ENCODE results near the gene FBXL13.
"Not testable (repeated sequence)": the region's sequence is repeated elsewhere in the genome, so short reads cannot be mapped to it uniquely, and the experiment has no call there.

Gene FBXL13

DNA sequence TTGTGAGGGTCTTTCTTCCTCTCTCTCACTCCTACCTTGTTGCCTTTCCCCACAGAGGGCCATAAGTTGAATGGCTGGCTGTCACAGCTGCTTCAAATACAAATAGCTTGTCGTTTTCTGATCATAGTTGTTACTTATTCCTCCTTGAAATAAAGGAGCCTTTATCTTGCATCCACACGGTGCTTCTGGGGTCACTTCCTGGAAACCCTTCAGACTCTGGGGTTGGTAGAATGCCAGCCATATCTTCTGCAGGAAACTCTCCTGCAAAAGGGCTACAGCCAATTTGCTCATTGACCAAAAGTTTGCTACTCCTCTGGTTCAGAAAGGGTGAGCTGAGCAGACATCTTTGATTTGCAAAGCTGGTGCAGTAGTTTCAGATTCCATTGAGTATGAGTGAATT, 255.4 kb downstream of the FBXL13 start:
- no peak for DNase-seq (ENCODE audit: low spot score)

DNA sequence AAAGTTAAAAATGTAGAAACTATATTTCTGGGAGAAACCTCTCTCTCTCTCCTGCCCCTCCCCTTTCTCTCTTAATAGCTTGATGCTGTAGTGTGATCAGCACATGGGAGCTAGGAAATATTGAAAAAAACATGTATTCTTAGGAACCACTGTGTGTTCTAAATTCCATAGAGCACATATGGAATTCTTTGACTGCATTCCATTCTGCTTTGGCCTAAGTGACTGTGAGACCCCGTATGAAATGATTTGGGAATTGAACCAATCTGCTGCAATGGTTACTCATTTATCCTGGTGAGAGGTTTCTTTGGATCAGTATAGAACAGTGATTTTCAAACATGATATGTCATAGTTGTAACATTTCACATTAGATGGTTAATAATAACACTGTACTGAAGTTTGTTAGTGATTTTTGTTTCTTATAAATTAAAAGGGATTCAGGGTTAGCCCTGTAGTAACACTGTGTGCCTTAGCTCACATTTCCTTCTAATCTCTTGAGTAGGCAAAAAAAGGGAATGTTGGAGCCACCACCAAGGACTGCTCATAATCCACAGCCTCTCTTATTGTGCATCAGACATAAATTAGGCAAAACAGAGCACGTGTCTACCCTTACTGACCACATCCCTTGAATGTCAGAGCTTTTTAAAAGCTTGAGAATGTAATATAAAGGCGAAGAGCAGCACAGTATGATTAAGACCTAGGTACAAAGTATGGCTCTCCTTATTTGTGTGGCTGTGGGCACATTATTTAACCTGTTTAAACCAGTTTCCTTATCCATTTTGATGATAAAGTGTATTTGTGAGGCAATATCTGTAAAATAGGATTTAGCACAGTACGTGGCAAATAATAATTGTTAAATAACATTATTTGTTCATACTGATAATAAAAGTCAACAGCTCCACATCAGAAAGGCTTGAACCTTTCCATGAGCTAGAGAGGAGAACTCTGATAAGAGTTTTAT, 256.7 kb downstream of the FBXL13 start:
- DNase-seq (ENCODE audit: low spot score), result no peak

DNA sequence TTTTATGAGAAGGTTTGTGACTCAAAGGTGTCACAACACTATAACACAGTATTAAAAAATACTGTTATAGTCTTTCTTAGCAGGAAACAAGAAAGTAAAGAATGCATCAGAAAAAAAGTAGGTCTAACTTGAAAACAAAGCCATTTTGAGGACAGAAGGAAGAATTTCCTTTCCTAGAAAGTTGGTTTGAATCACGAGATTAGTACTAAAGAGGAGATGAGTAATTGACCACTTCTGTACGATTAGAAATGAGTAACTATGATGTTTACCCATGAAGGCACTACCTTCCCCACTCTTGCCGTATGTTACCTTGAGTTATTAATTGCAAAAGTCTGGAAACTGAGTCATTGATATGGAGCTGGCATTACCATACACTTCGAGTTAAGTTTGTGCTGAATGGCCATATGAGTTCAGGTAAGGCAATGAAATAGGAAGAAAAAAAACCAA, 260.5 kb downstream of the FBXL13 start:
- DNase-seq (ENCODE audit: low spot score), result no peak

DNA sequence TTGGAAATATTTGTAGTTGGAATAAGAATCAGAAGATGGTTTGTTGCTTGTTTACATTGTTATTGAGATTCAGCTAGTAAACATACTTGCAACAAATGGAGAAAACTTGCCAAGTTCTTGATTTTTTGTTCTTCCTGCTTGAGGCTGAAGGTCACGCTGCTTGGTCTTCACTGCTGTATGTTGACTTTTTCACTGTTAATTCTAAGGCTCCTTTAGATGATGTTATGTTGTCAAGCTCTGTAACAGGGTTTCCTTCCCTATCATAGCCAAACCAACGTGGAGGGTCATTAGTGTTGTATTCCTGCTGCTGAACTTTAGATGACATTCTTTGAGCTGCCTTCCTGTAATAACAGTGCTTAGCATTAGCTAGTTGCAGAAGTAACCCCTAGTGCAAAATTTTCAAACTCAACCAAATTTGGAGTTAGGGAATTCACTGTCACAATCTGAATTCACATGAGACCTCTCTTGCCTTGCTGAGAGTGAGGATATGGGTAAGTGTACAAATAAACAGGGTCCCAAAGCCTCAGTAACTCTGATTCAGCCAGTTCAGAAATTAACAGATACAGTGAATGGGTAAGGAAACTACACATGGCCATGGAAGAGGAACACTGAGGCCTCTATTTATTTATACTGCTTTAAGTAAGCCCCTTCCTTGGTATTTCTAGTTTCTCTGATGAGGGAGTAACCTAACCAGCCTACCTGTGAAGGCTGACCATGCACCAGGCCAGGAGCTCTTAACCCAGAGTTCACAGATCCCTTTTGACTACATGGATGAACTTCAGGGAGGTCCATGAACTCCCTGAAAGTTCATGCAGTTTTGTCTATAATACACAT, 261.2 kb downstream of the FBXL13 start:
- no peak for DNase-seq (ENCODE audit: low spot score)

DNA sequence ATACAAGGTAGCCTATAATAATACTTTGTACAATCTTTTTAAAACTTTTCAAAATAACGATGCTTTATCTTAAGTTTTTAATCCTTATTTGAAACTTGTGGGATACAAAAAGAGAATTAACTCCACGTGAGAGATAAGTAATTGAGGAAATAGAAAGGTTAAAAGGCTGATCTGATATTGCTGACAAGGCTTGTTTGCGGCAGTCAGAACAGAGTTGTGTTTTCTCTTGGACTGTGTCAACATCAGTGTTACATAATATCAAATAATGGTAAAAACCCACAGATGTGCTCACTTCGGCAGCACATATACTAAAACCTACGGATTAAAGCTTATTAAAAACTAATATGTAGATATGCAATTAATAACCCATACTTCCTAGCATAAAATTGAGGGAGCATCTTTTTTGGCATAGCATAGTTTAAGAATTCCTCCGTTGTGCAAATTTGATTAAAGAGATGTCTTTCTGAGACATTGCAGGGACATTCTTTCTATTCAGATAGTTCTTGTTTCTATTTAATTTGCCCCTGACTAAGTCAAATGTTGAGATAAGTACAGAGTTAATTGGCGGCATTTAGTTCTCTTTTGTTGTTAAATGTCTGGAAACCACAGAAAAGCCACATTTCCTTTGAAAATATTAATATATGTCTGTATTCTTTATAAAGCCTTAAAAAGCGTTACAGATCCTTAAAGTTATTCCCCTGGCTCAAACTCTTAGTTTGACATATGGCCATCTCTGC, 262.5 kb downstream of the FBXL13 start:
- DNase-seq (ENCODE audit: low spot score), result no peak

DNA sequence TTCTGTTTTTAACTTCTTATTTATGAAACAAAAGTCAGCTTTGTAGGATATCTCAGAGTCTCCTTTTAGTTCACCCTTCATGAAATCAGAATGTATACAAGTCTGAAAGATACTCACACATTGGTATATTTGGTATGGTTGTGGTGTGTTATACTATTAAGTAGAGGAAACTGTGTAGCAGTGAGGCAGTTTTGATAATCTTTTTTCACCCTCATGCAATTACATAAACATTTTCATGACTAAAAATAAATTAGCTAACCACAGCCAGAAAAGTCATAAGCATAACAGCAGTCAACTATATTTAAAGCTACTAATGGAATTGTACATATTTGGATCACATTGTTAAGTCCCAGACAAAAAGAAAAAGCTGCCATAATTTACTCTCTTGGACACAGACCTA, 263.7 kb downstream of the FBXL13 start:
- DNase-seq (ENCODE audit: low spot score), result no peak

DNA sequence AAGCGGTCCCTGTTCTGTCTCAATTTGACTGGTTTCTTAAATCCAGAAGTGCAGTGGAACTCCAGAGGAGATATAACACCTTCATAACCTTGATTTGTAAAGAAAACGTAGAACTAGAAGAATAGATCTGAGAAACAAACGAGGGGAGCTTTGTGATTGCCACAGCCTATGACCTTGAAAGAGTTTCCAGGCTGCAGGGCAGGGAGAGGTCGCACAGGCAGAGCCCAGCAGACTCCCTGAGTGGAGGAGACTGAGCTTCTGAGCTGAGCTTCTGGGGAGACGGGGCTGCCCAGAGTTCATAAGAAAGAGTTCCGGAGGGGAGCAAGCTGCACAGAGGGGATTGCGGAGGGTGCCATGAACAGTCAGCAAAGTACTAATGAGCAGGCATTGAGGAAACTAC, 268.0 kb downstream of the FBXL13 start:
- DNase-seq (ENCODE audit: low spot score), result no peak

DNA sequence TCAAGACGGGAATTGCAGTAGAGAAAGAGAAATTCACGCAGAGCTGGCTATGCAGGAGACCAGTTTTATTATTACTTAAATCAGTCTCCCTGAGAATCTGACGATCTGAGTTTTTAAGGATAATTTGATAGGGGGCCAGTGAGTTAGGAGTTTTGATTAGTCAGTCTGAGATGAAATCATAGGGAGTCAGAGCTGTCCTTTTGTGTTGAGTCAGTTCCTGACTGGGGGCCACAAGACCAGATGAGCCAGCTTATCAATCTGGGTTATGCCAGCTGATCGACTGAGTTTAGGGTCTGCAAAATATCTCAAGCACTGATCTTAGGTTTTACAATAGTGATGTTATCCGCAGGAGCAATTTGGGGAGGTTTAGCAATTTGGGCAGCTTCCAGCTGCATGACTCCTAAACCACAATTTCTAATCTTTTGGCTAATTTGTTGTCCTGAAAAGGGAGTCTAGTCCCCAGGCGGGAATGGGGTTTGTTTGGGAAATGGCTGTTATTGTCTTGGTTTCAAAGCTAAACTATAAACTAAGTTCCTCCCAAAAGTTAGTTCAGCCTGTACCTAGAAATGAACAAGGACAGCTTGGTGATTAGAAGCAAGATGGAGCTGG, 278.5 kb downstream of the FBXL13 start:
- not testable (repeated sequence) for DNase-seq (ENCODE audit: low spot score)

DNA sequence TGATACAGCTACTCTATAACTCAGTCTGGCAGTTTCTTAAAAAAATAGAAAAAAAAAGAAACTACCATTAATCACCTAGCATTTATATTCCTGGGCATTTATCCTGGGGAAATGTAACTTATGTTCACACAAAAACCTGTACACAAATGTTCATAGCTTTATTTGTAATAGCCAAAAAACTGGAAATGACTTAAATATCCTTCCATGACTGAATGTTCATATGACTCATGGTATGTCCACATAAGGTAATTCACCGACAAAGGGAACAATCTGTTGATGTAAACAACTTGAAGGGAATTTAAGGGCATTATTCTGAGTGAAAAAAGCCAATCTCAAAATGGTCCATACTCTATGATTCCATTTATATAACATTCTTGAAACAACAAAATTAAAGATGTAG, 280.0 kb downstream of the FBXL13 start:
- not testable (repeated sequence) for DNase-seq (ENCODE audit: low spot score)

DNA sequence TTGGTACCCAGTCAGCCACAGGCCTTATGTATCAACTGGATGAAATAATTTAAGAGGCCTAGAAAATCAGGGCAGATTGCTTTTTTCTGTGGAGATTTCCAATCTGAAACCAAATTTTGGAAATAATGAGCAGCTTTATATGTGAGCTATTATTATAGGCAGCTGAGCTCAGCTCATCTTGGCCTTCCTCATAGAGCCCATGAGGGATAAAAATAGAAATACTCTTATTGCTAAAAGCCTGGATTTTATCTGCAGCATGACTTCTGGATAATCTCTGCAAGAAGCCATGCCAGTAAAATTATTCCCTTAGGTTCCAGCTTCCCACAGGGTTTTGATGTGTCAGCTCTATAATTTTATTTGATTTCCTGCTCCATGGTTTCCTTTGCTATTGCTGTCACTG, 282.8 kb downstream of the FBXL13 start:
- DNase-seq (ENCODE audit: low spot score), result not testable (repeated sequence)

DNA sequence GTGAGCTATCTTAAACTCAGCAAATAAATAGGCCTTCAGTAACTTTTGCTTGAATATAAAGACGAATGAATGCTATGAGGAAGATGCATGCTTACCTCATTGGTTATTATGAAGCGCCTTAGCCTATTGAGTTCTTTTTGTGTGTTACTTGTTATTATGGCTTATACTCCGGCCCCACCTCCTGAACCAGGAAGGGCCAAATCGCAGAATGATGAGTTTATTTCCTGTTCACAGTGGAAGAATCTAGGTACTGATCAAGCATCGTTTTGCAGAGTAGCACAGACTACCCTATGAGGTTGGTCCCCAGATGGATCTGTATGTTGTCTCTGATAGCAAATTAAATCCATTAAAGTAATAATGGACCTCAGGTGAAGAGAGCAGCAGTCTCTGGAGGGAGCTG, 283.2 kb downstream of the FBXL13 start:
- DNase-seq (ENCODE audit: low spot score), result not testable (repeated sequence)

DNA sequence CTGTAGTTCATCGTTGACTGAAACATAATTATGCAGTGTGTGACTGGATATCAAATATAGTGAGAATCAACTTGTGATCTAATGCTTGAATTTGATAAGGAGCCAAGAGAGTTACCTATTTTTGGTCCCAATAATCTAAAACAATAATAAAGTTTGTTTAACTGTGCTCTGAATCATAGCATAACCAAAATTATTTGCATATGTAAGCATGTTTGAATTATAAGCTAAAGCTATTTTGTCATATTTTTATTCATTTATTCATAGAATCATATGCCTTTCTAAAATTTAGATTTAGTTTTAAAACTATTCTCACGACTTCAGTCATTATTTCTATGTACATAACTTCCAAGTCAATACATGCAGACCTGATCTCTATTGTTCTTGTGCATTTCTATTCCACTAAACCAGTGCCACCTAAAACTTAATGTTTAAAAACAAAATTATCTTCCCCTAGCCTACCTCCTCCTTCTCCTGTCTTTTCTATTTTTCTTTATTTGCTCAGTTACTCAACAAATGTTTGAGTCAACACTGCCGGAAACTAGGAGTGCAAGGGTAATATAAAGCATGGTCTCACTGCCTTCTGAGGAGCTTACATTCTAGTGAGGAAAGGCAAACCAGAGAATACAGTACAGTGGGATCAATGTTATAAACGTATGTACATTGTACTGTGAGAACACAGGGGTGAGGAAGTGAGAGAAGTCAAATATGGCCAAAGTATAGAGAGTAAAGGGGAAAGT, 284.1 kb downstream of the FBXL13 start:
- DNase-seq (ENCODE audit: low spot score), result not testable (repeated sequence)

DNA sequence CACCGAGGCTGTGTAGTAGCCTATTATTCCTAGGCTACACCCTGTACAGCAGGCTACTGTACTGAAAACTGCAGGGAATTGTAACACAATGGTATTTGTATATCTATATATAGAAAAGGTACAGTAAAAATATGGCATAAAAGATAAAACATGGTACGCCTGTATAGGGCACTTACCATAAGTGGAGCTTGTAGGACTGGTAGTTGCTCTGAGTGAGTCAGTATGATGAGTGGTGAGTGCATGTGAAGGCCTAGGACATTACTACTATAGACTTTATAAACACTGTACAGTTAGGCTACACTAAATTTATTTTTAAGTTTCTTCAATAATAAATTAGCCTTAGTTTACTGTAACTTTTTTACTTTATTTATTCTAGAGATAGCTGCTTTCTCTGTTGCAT, 285.8 kb downstream of the FBXL13 start:
- not testable (repeated sequence) for DNase-seq (ENCODE audit: low spot score)

DNA sequence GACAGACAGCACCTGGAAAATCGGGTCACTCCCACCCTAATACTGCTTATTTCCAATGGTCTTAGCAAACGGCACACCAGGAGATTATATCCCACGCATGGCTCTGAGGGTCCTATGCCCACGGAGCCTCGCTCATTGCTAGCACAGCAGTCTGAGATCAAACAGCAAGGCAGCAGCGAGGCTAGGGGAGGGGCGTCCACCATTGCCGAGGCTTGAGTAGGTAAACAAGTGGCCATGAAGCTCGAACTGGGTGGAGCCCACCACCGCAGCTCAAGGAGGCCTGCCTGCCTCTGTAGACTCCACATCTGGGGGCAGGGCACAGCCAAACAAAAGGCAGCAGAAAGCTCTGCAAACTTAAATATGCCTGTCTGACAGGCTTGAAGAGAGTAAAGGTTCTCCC, 293.7 kb downstream of the FBXL13 start:
- not testable (repeated sequence) for DNase-seq (ENCODE audit: low spot score)

DNA sequence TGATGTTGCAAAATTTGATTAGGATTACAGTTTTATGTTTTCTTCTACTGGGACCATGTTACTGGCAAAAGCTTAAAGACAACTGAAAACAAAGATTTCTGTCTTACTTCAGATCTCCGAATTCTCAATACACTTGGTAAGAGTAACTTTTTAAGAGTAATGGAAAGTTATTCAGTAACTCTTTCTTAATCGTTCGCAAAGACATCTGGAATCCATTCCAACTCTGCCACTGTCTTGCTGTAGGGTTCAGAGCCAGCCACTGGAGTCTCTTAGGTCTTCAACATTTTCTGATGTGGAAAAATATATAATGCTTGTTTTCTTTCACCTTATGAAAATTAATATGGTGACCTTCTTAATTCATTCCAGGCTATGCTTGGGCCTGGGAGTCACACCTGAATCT, 295.9 kb downstream of the FBXL13 start:
- DNase-seq (ENCODE audit: low spot score), result not testable (repeated sequence)

DNA sequence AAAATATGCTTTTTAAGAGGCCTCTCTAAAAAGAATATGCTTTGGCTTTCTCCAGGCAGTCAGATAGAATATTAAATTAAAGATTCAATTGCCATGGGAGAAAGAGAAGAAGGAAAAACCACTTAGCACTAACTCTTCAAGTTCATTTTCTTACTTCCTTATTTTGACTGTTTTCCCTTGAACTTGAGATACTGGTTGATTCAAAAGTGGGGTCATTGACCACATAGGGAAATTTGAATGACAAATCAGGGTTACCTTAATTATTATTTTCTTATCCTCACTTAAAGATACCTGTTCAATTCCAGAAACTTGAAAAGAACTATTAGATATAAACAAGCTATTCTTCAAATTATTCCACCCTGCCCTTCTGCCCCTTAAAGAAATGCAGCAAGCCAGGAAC, 298.4 kb downstream of the FBXL13 start:
- DNase-seq (ENCODE audit: low spot score), result not testable (repeated sequence)

DNA sequence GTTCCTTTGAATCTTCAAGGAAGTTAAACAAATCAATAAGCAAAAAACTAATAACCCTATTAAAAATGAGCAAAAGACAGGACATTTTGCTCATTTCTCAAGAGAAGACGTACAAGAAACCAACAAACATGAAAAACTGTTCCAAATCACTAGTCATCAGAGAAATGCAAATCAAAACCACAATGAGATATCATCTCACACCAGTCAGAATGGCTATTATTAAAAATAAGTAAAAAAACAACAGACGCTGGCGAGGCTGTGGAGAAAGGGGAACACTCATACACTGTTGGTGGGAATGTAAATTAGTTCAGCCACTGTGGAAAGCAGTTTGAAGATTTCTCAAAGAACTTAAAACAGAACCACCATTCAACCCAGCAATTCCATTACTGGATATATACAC, 304.1 kb downstream of the FBXL13 start:
- not testable (repeated sequence) for DNase-seq (ENCODE audit: low spot score)

DNA sequence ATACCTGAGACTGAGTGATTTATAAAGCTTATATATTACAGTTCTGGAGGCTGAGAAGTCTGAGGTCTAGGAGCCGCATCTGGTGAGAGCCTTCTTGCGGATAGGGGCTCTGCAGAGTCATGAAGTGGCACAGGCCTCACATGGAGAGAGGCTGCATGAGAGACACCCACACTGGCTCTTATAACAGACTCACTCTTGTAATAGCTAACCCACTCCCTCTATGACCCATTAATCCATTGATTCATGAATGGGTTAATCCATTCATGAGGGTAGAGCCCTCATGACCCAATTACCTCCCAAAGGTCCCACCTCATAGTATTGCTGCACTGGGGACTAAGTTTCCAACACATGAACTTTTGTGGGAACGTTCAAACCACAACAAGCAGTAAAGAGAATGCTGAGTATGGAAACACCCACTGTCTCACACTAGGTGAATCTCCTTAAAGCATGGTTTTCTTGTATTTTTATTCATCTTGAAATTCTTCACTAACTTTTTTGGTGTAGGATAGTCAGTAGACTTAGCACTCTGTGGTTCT, 304.9 kb downstream of the FBXL13 start:
- not testable (repeated sequence) for DNase-seq (ENCODE audit: low spot score)

DNA sequence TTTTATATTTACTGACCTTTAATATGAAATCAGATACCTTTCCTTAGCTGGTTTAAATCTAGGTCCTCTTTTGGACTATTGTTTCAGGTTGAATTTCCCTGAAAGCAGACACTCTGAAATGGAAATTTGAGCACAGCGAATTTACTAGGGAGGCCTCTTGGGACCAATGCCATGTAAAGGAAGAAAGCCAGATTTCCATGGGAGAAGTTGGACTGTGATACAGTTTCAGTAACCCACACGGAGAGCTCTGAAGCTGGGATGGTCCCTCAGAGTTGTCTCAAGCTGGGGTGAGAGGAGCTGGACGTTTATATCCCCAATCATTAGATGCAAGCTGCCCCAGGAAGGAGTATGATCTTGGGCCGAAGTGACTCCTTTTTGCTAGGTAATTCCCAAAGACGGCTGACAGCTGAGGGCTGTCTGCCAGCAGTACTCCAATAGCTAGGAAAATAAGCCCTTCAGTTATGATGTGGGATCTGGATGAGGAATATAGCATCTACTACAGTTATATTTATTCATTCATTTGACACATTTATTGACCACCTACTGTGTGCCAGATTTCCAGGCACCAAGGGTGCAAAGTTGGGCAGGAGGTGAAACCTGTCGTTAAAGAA, 311.2 kb downstream of the FBXL13 start:
- DNase-seq (ENCODE audit: low spot score), result not testable (repeated sequence)
